T-helper 22 cell (primary cell): Measurements from ENCODE around the gene EZR.
"Not testable (repeated sequence)": the region's sequence is repeated elsewhere in the genome, so short reads cannot be mapped to it uniquely, and the experiment has no call there.

ENCODE experiments used
- DNase-seq: peaks from one replicate; pipeline ENCODE4 v3.0.0-alpha.2; 2020; ENCODE audit warnings: low read depth

EZR gene

GRCh38 chr6:158841358-158841757, 22.2 kb upstream of the EZR start:
- DNase-seq, result no peak

GRCh38 chr6:158840465-158840864, 21.3 kb upstream of the EZR start:
- DNase-seq, result no peak

DNA sequence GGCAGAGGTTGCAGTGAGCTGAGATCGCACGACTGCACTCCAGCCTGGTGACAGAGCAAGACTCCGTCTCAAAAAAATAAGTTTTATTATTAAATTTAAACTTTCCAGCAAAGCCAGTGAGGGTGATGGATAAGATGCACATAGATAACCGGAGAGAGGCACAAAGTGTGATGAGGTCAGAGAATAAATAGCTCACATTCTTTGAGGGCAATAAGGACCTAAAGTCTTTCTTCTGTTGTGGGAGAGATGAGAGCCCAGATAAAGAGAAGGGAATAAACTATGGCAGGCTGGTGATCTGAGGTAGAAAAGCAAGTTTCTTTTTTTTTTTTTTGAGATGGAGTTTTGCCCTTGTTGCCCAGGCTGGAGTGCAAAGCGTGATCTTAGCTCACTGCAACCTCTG, 20.6 kb upstream of the EZR start:
- DNase-seq, result no peak

DNA sequence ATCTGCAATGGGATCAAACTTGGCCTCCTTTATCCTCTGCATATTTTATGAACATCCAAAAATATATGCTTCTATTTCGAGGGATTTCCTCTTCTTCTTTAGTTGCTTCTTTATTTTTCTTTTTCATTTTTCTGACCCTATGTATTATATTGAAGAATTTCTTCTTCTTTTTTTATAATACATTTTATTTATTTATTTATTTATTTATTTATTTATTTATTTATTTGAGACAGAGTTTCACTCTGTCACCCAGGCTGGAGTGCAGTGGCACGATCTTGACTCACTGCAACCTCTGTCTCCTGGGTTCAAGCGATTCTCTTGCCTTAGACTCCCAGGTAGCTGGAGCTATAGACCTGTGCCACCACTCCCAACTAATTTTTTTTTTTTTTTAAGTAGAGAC, 19.6 kb upstream of the EZR start:
- DNase-seq, result not testable (repeated sequence)

- no peak for DNase-seq
These were observed 18.8 kb upstream of the EZR start for GRCh38 chr6:158837684-158838625.

GRCh38 chr6:158836625-158837311, 17.6 kb upstream of the EZR start:
- DNase-seq, result no peak

- no peak for DNase-seq
These were observed 16.6 kb upstream of the EZR start for GRCh38 chr6:158835616-158836221.

DNA sequence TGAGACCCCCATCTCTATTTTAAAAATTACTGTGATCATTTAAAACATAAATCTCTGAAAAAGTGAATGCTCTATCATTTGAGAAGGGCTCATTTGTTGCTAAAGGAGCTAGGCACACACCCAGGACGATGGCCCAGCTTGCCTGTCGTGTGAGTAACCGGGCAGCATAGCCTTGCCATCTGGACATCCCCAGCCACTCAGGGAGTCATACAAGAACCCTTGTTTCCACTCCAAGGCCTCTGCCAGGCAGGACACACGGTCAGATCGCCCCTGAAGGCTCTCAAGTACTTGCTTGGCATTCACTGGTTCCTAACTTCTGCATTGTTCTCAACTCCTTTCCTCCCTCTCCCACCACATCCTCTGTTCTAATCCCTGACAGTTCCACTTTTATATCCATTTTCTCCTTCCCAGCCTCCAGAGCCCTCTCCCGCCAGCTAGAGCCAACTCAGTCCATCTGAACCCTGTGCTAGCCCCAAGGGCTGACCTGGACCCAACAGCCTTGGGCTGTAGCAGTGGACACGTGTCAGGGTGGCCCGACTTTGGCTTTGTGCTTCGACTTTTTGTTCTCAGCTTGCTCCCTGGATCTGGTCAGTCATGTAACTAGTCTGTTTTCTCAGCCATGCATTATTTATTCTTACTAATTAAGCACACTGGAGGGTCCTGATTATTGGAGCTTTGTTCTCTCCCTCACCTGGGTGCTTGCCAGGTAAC, 15.7 kb upstream of the EZR start:
- DNase-seq, result no peak

DNA sequence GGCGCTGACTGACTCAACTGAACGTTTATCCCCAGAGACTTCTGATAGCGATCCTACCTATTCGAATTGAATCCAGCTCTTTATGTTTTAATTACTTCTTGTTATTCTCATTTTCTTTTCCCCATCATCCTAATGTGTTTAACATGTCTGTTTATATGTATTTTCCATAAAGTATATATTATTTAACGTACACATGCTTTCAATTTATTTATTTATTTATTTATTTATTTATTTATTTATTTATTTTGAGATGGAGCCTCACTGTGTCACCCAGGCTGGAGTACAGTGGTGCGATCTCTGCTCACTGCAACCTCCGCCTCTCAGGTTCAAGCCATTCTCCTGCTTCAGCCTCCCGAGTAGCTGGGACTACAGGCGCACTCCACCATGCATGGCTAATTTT, 13.6 kb upstream of the EZR start:
- not testable (repeated sequence) for DNase-seq

GRCh38 chr6:158832026-158832425, 12.9 kb upstream of the EZR start:
- DNase-seq, result no peak

GRCh38 chr6:158831571-158831970, 12.4 kb upstream of the EZR start:
- DNase-seq, result no peak

GRCh38 chr6:158830736-158831135, 11.6 kb upstream of the EZR start:
- DNase-seq, result no peak

GRCh38 chr6:158828807-158829206, 9.6 kb upstream of the EZR start:
- DNase-seq, result no peak

GRCh38 chr6:158826819-158827501, 7.8 kb upstream of the EZR start:
- no peak for DNase-seq

DNA sequence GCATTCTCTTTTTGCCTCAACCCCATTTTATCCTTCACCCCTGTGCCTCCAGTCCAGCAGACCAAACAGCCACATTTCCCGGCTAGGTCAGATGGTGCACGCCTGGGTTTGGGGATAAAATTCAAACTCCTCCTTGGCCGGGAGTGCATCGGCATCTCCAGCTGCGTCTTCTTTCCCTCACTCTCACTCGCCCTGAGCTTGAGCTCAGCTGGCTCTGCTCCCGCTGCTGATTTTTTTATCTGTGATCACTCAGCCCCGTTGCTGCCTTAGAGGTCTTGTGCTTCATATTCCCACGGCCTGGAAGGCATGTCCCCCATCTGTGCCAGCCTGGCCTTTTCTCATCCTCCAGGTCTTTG, 6.8 kb upstream of the EZR start:
- no peak for DNase-seq

GRCh38 chr6:158825038-158825950, 6.1 kb upstream of the EZR start:
- DNase-seq, result no peak

- DNase-seq, result not testable (repeated sequence)
These were observed 4.4 kb upstream of the EZR start for GRCh38 chr6:158823616-158824015.

DNA sequence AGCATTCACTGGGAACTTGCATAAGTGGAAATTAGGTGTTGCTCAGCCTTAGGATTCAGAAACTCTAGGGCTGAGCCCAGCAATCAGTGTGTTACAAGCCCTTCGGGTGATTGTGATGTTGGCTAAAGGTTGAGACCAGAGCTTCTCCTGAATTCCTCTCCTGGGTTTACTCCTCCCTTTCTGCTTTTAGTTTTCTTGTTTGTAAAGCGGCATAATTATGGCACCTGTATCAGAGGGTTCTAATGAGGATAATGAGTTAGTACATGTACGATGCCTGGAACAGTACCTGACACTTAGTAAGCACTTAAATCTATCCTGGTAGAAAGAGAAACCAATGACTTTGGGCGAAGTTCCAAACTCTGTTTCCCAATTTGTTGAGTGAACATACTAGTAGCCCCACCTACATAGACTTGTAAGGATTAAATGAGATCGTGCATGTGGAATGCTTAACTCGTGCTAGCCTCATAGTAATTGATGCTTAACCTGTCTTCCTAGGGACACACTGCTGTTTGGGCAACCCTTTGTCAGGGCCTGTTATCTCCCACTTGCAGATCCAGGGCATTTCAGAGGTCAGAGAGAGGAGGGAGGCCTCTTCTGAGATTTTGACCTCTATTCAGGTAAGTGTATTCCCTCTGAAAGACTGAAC, 932 bp upstream of the EZR start:
- DNase-seq, result no peak

DNA sequence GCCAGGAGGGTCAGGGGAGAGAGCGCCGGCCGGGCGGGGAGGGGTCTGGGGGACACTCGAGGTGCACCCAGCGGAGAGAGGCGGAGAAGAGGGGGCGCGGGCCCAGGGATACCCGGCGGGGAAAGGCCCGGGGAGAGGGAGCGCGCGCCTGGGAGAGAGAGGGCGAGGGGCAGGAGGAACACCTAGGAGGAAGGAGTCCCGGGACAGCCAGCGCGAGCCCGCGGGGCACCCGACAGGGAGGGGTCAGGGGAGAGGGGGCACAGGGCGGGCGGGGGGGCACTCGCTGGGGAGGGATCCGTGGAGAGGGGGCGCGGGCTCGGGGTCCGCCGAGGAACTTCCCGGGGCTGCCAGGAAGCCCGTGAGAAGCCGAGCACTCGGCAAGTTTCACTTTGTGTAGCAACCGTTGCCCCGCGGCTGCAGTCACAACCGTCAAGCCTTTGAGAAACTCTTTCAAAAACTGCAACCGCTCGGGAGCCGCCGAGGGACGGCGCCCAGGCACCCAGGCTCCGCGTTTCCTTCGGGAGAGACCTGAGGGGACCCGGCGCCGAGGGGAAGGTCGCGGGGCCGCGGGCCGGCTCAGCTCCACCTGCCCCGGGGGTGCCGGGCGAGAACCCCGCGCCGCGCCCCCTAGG, 471 bp downstream of the EZR start:
- DNase-seq, result peak; percentile 56
